Left ventricle myocardium inferior (tissue), 1 donor: ENCODE measurements around the gene MAGI1. TPM values are rescaled to one million over a fixed set of nuclear protein-coding genes. Genes with fewer than 3 reads are reported as not detected.
A peak's percentile ranks its signal among the peaks of the same experiment; 100 is the strongest.

Experiments
- DNase-seq: peaks from one replicate; pipeline ENCODE4 v3.0.0-alpha.2; 2020
- H3K27ac ChIP-seq: fragments of 200-600 bp; replicated peaks from 2 replicates; pipeline ENCODE4 v1.8.0; 2021
- H3K27me3 ChIP-seq: fragments of 200-600 bp; 2 replicates; pipeline ENCODE4 v1.8.0; 2021; ENCODE audit warnings: low read depth
- H3K36me3 ChIP-seq: fragments of 200-600 bp; 2 replicates; pipeline ENCODE4 v1.8.0; 2021
- H3K4me1 ChIP-seq: fragments of 200-600 bp; 2 replicates; pipeline ENCODE4 v1.8.0; 2021
- H3K4me3 ChIP-seq: fragments of 200-600 bp; 2 replicates; pipeline ENCODE4 v1.8.0; 2021; ENCODE audit warnings: mild to moderate bottlenecking, moderate library complexity
- H3K9me3 ChIP-seq: fragments of 200-600 bp; replicated peaks from 2 replicates; pipeline ENCODE4 v1.8.0; 2021
- CTCF ChIP-seq: fragments of 200-600 bp; IDR thresholded peaks from 2 replicates; pipeline ENCODE4 v1.8.0; 2021; ENCODE audit warnings: antibody characterized with exemption, mild to moderate bottlenecking, borderline replicate concordance
- intact Hi-C: fragments of 100-400 bp; cut with micrococcal nuclease; formaldehyde crosslinking; loops from one replicate; pipeline ENCODE4 v1.11.0; 2022
- total RNA-seq: library from RNA; stranded (reverse); fragmentation: NEBNext Ultra II Directional; extraction: Animal tissue kit (Norgen Biotek cat#: 25700); gene quantifications from one replicate; pipeline ENCODE4 v1.2.1, GENCODE V29; 2021
- donor health status: DM: no; HTN: yes; CAD: no; lungs with severe emphysema.

MAGI1 gene
- total RNA-seq, 1 donor from 2014 or later: 36.6 TPM

- intact Hi-C loops: no loop called here
- no peaks in the 10 kb centered on the region for H3K9me3 ChIP-seq
- no peak for DNase-seq
- no peaks in the 10 kb centered on the region for H3K27me3 ChIP-seq
- H3K27ac ChIP-seq: no peak overlapping the region
- no peak for TF ChIP-seq CTCF
- H3K36me3 ChIP-seq: no peaks in the 10 kb centered on the region
- peaks cover 8% of the 10 kb centered on the region for H3K4me1 ChIP-seq
- H3K4me3 ChIP-seq: no peak overlapping the region
These were observed 590.6 kb downstream of the MAGI1 start for GRCh38 chr3:65448120-65448519.

GRCh38 chr3:65445573-65446169 lies 593.0 kb downstream of the MAGI1 start:
- intact Hi-C loops: no loop called here

DNA sequence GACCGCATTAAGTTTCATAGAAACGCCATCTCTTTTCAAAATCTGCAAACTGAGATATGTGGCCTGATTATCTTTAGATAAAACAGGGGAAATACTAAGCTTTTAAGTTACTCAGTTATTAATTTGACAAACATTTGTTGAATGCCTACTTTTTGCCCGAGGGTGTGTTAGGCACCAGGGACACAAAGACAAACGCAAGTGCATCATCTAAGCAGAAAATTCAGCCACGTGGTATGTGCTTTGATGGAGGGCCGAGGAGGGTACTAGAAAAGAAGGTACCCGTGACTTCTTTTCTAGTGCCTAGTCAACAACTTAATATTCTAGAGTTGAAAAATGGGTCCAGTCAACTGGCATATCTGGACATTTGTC lies 594.3 kb downstream of the MAGI1 start:
- Histone ChIP-seq H3K27me3 (no peaks in the 10 kb centered on the region), H3K27ac (no peak overlapping the region), H3K4me1 (peaks cover 15% of the 10 kb centered on the region), H3K4me3 (no peak overlapping the region), H3K36me3 (no peaks in the 10 kb centered on the region), H3K9me3 (no peaks in the 10 kb centered on the region)
- no peak for TF ChIP-seq CTCF
- intact Hi-C loops: no loop called here
- no peak for DNase-seq

More at GRCh38 chr3:65445573-65446169, 593.0 kb downstream of the MAGI1 start:
- Histone ChIP-seq H3K27ac (no peak overlapping the region), H3K27me3 (no peaks in the 10 kb centered on the region), H3K9me3 (no peaks in the 10 kb centered on the region), H3K36me3 (no peaks in the 10 kb centered on the region), H3K4me1 (peaks cover 8% of the 10 kb centered on the region), H3K4me3 (no peak overlapping the region)
- TF ChIP-seq CTCF: no peak
- no peak for DNase-seq

DNA sequence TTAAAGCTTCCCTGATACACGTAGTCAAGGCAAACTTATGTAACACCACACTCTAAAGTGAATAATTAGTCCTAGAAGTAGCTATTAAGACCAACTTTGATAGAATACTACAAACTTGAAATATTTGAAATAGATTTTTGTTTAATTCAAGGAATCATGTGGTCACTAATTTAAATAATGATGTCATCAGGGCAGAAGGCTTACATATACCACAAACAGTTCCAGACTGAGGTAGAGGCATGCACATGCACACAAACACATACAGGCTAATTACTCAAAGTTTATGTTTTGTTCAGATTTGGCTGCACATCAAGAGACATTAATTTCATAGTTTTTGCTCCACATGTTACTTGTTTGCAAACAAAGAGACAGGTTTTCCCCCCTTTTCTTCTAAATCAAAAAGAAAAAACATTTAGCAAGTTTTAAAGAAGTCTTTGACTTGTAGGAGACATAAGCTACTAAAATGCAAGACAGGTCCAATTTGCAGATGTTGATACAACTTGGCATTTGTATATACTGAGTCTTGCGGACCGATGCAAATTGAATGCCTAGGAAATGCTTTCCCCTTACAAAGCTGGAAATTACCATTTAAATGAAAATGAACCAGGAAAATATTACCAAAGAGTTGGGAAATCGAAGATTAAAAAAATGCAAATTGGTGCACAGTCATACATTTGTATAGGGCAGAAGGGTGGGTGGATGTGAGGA lies 594.8 kb downstream of the MAGI1 start:
- H3K4me3 ChIP-seq: no peak overlapping the region
- H3K9me3 ChIP-seq: no peaks in the 10 kb centered on the region
- H3K36me3 ChIP-seq: no peaks in the 10 kb centered on the region
- H3K4me1 ChIP-seq: peaks cover 15% of the 10 kb centered on the region
- H3K27ac ChIP-seq: no peak overlapping the region
- no peak for TF ChIP-seq CTCF
- no peaks in the 10 kb centered on the region for H3K27me3 ChIP-seq
- DNase-seq: no peak
- intact Hi-C loops: no loop called here

GRCh38 chr3:65439641-65440284 lies 599.0 kb downstream of the MAGI1 start:
- TF ChIP-seq CTCF: peak; percentile 77
- peak; percentile 35 for DNase-seq
- Histone ChIP-seq H3K4me1 (peaks cover 7% of the 10 kb centered on the region), H3K9me3 (no peaks in the 10 kb centered on the region), H3K27ac (no peak overlapping the region), H3K36me3 (peaks cover 12% of the 10 kb centered on the region), H3K27me3 (no peaks in the 10 kb centered on the region), H3K4me3 (no peak overlapping the region)
- intact Hi-C loops: loop anchor here (5.0 kb wide), 2 partner anchors 233 to 293 kb away; no protein-coding TSS in a partner anchor
